Naive thymus-derived CD4-positive, alpha-beta T cell (primary cell): ENCODE measurements around the gene SH2D1A. TPM values are rescaled to one million over a fixed set of nuclear protein-coding genes. Genes with fewer than 3 reads are reported as not detected.
"Not testable (repeated sequence)": the region's sequence is repeated elsewhere in the genome, so short reads cannot be mapped to it uniquely, and the experiment has no call there.

ENCODE experiments used
- ATAC-seq: fragments of 150-1000 bp; cut with Tn5 transposase; 2 replicates; pipeline ENCODE4 v1.10.0; 2021; ENCODE audit warnings: mild to moderate bottlenecking, moderate library complexity
- CTCF ChIA-PET: fragments of 350-600 bp; sonication (Branson Sonifier 250); formaldehyde crosslinking; loops from one replicate; lab custom pipeline; 2021; ENCODE audit warnings: antibody characterized with exemption; lab: Charles Lee
- POLR2A ChIA-PET: fragments of 350-600 bp; sonication (Branson Sonifier 250); formaldehyde crosslinking; loops from one replicate; lab custom pipeline; 2021; ENCODE audit warnings: antibody characterized with exemption, inconsistent platforms; lab: Charles Lee
- DNase-seq, 9 donors: peaks; one replicate each; pipeline versions ENCODE4 v3.0.0 to v3.0.0-alpha.2; 2020 to 2022; ENCODE audit warnings: mixed read lengths in 1 of 9
- H3K27ac ChIP-seq: one replicate; pipeline ENCODE4 v1.7.0; 2013; ENCODE audit warnings: mild to moderate bottlenecking, low read depth, low read length, moderate library complexity
- H3K27me3 ChIP-seq, 2 donors: one replicate each; pipeline ENCODE4 v1.7.0; 2013; ENCODE audit warnings: low read length in 2 of 2, mild to moderate bottlenecking in 2 of 2, moderate library complexity in 2 of 2; ENCODE audit not compliant: control insufficient read depth in 2 of 2, insufficient read depth in 2 of 2
- H3K36me3 ChIP-seq, 3 experiments: 1 replicate in 2 of 3; 2 replicates in 1 of 3; pipeline ENCODE4 v1.7.0; 2013; ENCODE audit warnings: low read length in 3 of 3, mild to moderate bottlenecking in 3 of 3, moderate library complexity in 1 of 3; ENCODE audit not compliant: insufficient read depth in 3 of 3, control insufficient read depth in 2 of 3
- H3K4me1 ChIP-seq, 2 donors: one replicate each; pipeline ENCODE4 v1.7.0; 2013; ENCODE audit warnings: low read length in 2 of 2, mild to moderate bottlenecking in 2 of 2, moderate library complexity in 1 of 2; ENCODE audit not compliant: control insufficient read depth in 2 of 2, insufficient read depth in 2 of 2
- H3K4me3 ChIP-seq: 2 replicates; pipeline ENCODE4 v1.7.0; 2013; ENCODE audit warnings: mild to moderate bottlenecking, low read length
- H3K9me3 ChIP-seq, 3 experiments: 1 replicate in 2 of 3; 2 replicates in 1 of 3; pipeline ENCODE4 v1.7.0; 2013; ENCODE audit warnings: low read length in 3 of 3; ENCODE audit not compliant: control insufficient read depth in 2 of 3
- H3K27ac Mint-ChIP-seq, 9 donors: one replicate each; pipeline ENCODE4 v1.8.0; 2020 to 2022; ENCODE audit warnings: mixed read lengths in 9 of 9, mild to moderate bottlenecking in 8 of 9, moderate library complexity in 5 of 9, inconsistent platforms in 2 of 9
- H3K27me3 Mint-ChIP-seq, 5 donors: one replicate each; pipeline ENCODE4 v1.8.0; 2021 to 2022; ENCODE audit warnings: mixed read lengths in 5 of 5, mild to moderate bottlenecking in 1 of 5
- H3K36me3 Mint-ChIP-seq, 5 donors: one replicate each; pipeline ENCODE4 v1.8.0; 2020 to 2022; ENCODE audit warnings: mixed read lengths in 5 of 5, mild to moderate bottlenecking in 3 of 5, inconsistent platforms in 1 of 5
- H3K4me1 Mint-ChIP-seq, 7 donors: one replicate each; pipeline ENCODE4 v1.8.0; 2020 to 2022; ENCODE audit warnings: mixed read lengths in 7 of 7, mild to moderate bottlenecking in 3 of 7, inconsistent platforms in 1 of 7
- H3K4me3 Mint-ChIP-seq, 10 donors: one replicate each; pipeline ENCODE4 v1.8.0; 2020 to 2022; ENCODE audit warnings: mild to moderate bottlenecking in 10 of 10, mixed read lengths in 10 of 10, moderate library complexity in 6 of 10, inconsistent platforms in 2 of 10
- H3K9me3 Mint-ChIP-seq, 11 donors: one replicate each; pipeline ENCODE4 v1.8.0; 2020 to 2022; ENCODE audit warnings: mixed read lengths in 11 of 11, mild to moderate bottlenecking in 4 of 11, inconsistent platforms in 1 of 11, moderate library complexity in 1 of 11
- intact Hi-C, 2 donors: fragments of 100-400 bp; cut with micrococcal nuclease; formaldehyde crosslinking; loops; one replicate each; pipeline ENCODE4 v1.15.1; 2023
- polyA plus RNA-seq, 2 donors: library from polyadenylated mRNA; unstranded; fragments of 300-500 nt; fragmentation: Illumina TruSeq; gene quantifications; one replicate each; pipeline ENCODE4 v1.2.3, GENCODE V29; 2021
- total RNA-seq, 6 experiments: library from RNA in 5 of 6; stranded (reverse) in 5 of 6; gene quantifications; 1 replicate in 5 of 6; 2 replicates in 1 of 6; pipeline ENCODE4 v1.2.3 and lab custom pipeline; 2021 to 2026

Gene SH2D1A
- total and polyA plus RNA-seq, 7 experiments from 2014 or later: 23.8 to 57.6 (median 43.8) TPM

GRCh38 chrX:124406294-124407014, 60.1 kb downstream of the SH2D1A start:
- Mint-ChIP-seq H3K4me3 (no peak overlapping the region), H3K9me3 (no peaks in the 10 kb centered on the region), H3K36me3 (peaks cover 0 to 3% (median 0%) of the 10 kb centered on the region in 5 donors), H3K27ac (peak overlapping the region in 4 of 9 donors; percentile 26 to 77 (median 60)), H3K4me1 (peaks cover 0 to 21% (median 5%) of the 10 kb centered on the region in 7 donors), H3K27me3 (no peaks in the 10 kb centered on the region)
- intact Hi-C loops: loop anchor here (1.0 to 5.0 kb wide), 4 partner anchors 456 to 1241 kb away; no protein-coding TSS in a partner anchor
- DNase-seq (peak in 8 of 9 donors; percentile 21 to 67 (median 56)), ATAC-seq (peak; percentile 63)
- H3K9me3 ChIP-seq: no peaks in the 10 kb centered on the region
- no peak overlapping the region for H3K4me3 ChIP-seq
- H3K36me3 ChIP-seq: no peaks in the 10 kb centered on the region
- ChIA-PET POLR2A (no interaction called here), CTCF (interaction anchor here (0.6 to 1.4 kb wide), 3 partner anchors 109 to 725 kb away, joined by 3 to 5 read pairs (median 5); no protein-coding TSS in a partner anchor)
- H3K4me1 ChIP-seq: no peaks in the 10 kb centered on the region
- H3K27ac ChIP-seq: no peak overlapping the region
- H3K27me3 ChIP-seq: no peaks in the 10 kb centered on the region

GRCh38 chrX:124407226-124407625, 60.9 kb downstream of the SH2D1A start:
- ChIA-PET CTCF (interaction anchor here (0.8 to 1.2 kb wide), 2 partner anchors 110 to 724 kb away, joined by 3 read pairs; no protein-coding TSS in a partner anchor), POLR2A (no interaction called here)
- Mint-ChIP-seq H3K4me3 (no peak overlapping the region), H3K4me1 (peaks cover 0 to 21% (median 5%) of the 10 kb centered on the region in 7 donors), H3K9me3 (no peaks in the 10 kb centered on the region), H3K27me3 (no peaks in the 10 kb centered on the region), H3K27ac (no peak overlapping the region), H3K36me3 (peaks cover 0 to 3% (median 0%) of the 10 kb centered on the region in 5 donors)
- H3K4me3 ChIP-seq: no peak overlapping the region
- H3K9me3 ChIP-seq: no peaks in the 10 kb centered on the region
- H3K27ac ChIP-seq: no peak overlapping the region
- H3K27me3 ChIP-seq: no peaks in the 10 kb centered on the region
- no peak for ATAC-seq
- no peaks in the 10 kb centered on the region for H3K36me3 ChIP-seq
- no peaks in the 10 kb centered on the region for H3K4me1 ChIP-seq
- no peak for DNase-seq
- intact Hi-C loops: loop anchor here in 1 of 2 donors (5.0 kb wide), 3 partner anchors 455 to 1240 kb away; no protein-coding TSS in a partner anchor

GRCh38 chrX:124408380-124408779, 62.0 kb downstream of the SH2D1A start:
- H3K4me1 ChIP-seq, H3K9me3 Mint-ChIP-seq, H3K4me3 ChIP-seq, POLR2A ChIA-PET, H3K36me3 Mint-ChIP-seq, H3K9me3 ChIP-seq, DNase-seq, ATAC-seq, H3K36me3 ChIP-seq, H3K27ac Mint-ChIP-seq, H3K27me3 ChIP-seq, H3K4me3 Mint-ChIP-seq, H3K27me3 Mint-ChIP-seq, H3K27ac ChIP-seq: not testable (repeated sequence)
- peaks cover 0 to 21% (median 5%) of the 10 kb centered on the region in 7 donors for H3K4me1 Mint-ChIP-seq
- intact Hi-C loops: loop anchor here in 1 of 2 donors (5.0 kb wide), 3 partner anchors 454 to 1239 kb away; no protein-coding TSS in a partner anchor
- CTCF ChIA-PET: interaction anchor here (0.8 kb wide), 1 partner anchor 722 kb away, joined by 3 read pairs; no protein-coding TSS in a partner anchor

GRCh38 chrX:124413244-124413643, 66.9 kb downstream of the SH2D1A start:
- ATAC-seq (no peak), DNase-seq (no peak)
- Mint-ChIP-seq H3K9me3 (peaks cover 0 to 3% (median 0%) of the 10 kb centered on the region in 11 donors), H3K27ac (no peak overlapping the region), H3K36me3 (peaks cover 0 to 6% (median 3%) of the 10 kb centered on the region in 5 donors), H3K27me3 (no peaks in the 10 kb centered on the region), H3K4me1 (no peaks in the 10 kb centered on the region), H3K4me3 (no peak overlapping the region)
- Histone ChIP-seq H3K27me3 (no peaks in the 10 kb centered on the region), H3K36me3 (no peaks in the 10 kb centered on the region), H3K4me1 (no peaks in the 10 kb centered on the region), H3K27ac (no peak overlapping the region), H3K9me3 (no peaks in the 10 kb centered on the region), H3K4me3 (no peak overlapping the region)
- intact Hi-C loops: no loop called here
- CTCF ChIA-PET: no interaction called here
- POLR2A ChIA-PET: no interaction called here

GRCh38 chrX:124414281-124414680, 67.9 kb downstream of the SH2D1A start:
- H3K4me1 Mint-ChIP-seq: no peaks in the 10 kb centered on the region
- no peak overlapping the region for H3K27ac ChIP-seq
- H3K36me3 ChIP-seq: no peaks in the 10 kb centered on the region
- ATAC-seq (no peak), DNase-seq (no peak)
- peaks cover 0 to 6% (median 3%) of the 10 kb centered on the region in 5 donors for H3K36me3 Mint-ChIP-seq
- peaks cover 0 to 3% (median 0%) of the 10 kb centered on the region in 11 donors for H3K9me3 Mint-ChIP-seq
- H3K27me3 ChIP-seq: no peaks in the 10 kb centered on the region
- intact Hi-C loops: no loop called here
- no peak overlapping the region for H3K4me3 Mint-ChIP-seq
- CTCF ChIA-PET: no interaction called here
- H3K4me3 ChIP-seq: no peak overlapping the region
- H3K9me3 ChIP-seq: no peaks in the 10 kb centered on the region
- H3K4me1 ChIP-seq: no peaks in the 10 kb centered on the region
- H3K27ac Mint-ChIP-seq: no peak overlapping the region
- no peaks in the 10 kb centered on the region for H3K27me3 Mint-ChIP-seq
- POLR2A ChIA-PET: no interaction called here

GRCh38 chrX:124415115-124415800, 68.9 kb downstream of the SH2D1A start:
- ATAC-seq (no peak), DNase-seq (no peak)
- H3K4me3 Mint-ChIP-seq: no peak overlapping the region
- Histone ChIP-seq H3K36me3 (no peaks in the 10 kb centered on the region), H3K4me3 (no peak overlapping the region), H3K27me3 (no peaks in the 10 kb centered on the region), H3K9me3 (no peaks in the 10 kb centered on the region), H3K4me1 (no peaks in the 10 kb centered on the region), H3K27ac (no peak overlapping the region)
- no peaks in the 10 kb centered on the region for H3K27me3 Mint-ChIP-seq
- ChIA-PET POLR2A (no interaction called here), CTCF (no interaction called here)
- intact Hi-C loops: no loop called here
- no peak overlapping the region for H3K27ac Mint-ChIP-seq
- H3K36me3 Mint-ChIP-seq: peaks cover 0 to 6% (median 3%) of the 10 kb centered on the region in 5 donors
- H3K9me3 Mint-ChIP-seq: peaks cover 0 to 3% (median 0%) of the 10 kb centered on the region in 11 donors
- no peaks in the 10 kb centered on the region for H3K4me1 Mint-ChIP-seq
